HepG2 (cell line): Measurements from ENCODE around the gene WDR54. TPM values are rescaled to one million over a fixed set of nuclear protein-coding genes. Genes with fewer than 3 reads are reported as not detected.

Experiments used
- CC2D1A ChIP-seq: sonication (generic); formaldehyde crosslinking; IDR thresholded peaks from 2 replicates; pipeline ENCODE4 v1.8.1; 2023; ENCODE audit warnings: mild to moderate bottlenecking, missing genetic modification reagents
- CREM ChIP-seq, 2 experiments: sonication (generic) in 1 of 2; formaldehyde crosslinking in 1 of 2; IDR thresholded peaks; 2 replicates each; pipeline versions ENCODE4 v1.4.0 to v1.6.1; 2016 to 2020; ENCODE audit warnings: antibody characterized with exemption in 1 of 2, mild to moderate bottlenecking in 1 of 2, missing genetic modification reagents in 1 of 2
- KLF15 ChIP-seq: sonication (generic); formaldehyde crosslinking; IDR thresholded peaks from 2 replicates; pipeline ENCODE4 v1.8.1; 2023; ENCODE audit warnings: borderline replicate concordance, mild to moderate bottlenecking, inconsistent platforms, missing genetic modification reagents, mixed read lengths
- MIXL1 ChIP-seq: IDR thresholded peaks from 2 replicates; pipeline ENCODE4 v1.6.1; 2016
- PAX8 ChIP-seq: sonication (generic); formaldehyde crosslinking; IDR thresholded peaks from 2 replicates; pipeline ENCODE4 v1.8.0; 2022; ENCODE audit warnings: mild to moderate bottlenecking, missing genetic modification reagents, borderline replicate concordance
- SUZ12 ChIP-seq: fragments of 150-350 bp; IDR thresholded peaks from 2 replicates; pipeline ENCODE4 v1.6.1; 2014; ENCODE audit warnings: low read depth, low read length
- ZBTB20 ChIP-seq: sonication (generic); formaldehyde crosslinking; IDR thresholded peaks from 2 replicates; pipeline ENCODE4 v1.8.1; 2023; ENCODE audit warnings: missing genetic modification reagents, low read depth, mild to moderate bottlenecking, borderline replicate concordance
- ZFP90 ChIP-seq: sonication (generic); formaldehyde crosslinking; IDR thresholded peaks from 2 replicates; pipeline ENCODE4 v1.8.0; 2022; ENCODE audit warnings: missing genetic modification reagents, mild to moderate bottlenecking, inconsistent platforms, borderline replicate concordance
- ZNF138 ChIP-seq: sonication (generic); formaldehyde crosslinking; IDR thresholded peaks from 2 replicates; pipeline ENCODE4 v1.5.0; 2020; ENCODE audit warnings: mild to moderate bottlenecking, low read depth, missing genetic modification reagents
- ZNF251 ChIP-seq: sonication (generic); formaldehyde crosslinking; IDR thresholded peaks from 2 replicates; pipeline ENCODE4 v1.9.0; 2021; ENCODE audit warnings: mild to moderate bottlenecking, missing genetic modification reagents
- polyA plus RNA-seq, 8 experiments: library from polyadenylated mRNA; depleted of rRNA in 3 of 8; stranded (reverse) in 7 of 8; unstranded in 1 of 8; fragments of >200 nt; fragmentation: Illumina TruSeq in 4 of 8; extraction: Trizol in 4 of 8; gene quantifications; 2 replicates each; pipeline versions ENCODE4 v1.2.1 to v1.2.3, GENCODE V29; 2011 to 2016; ENCODE audit warnings: low read depth in 4 of 8, missing spikeins in 1 of 8, mixed read lengths in 1 of 8; ENCODE audit not compliant: insufficient read depth in 1 of 8
- total RNA-seq, 5 experiments: library from RNA; depleted of rRNA; stranded (reverse); fragments of >200 nt; fragmentation: Illumina TruSeq; extraction: Trizol; gene quantifications; 2 replicates each; pipeline ENCODE4 v1.2.3, GENCODE V29; 2016; ENCODE audit warnings: low read depth in 1 of 5
- TF ChIP-seq, protein P1 (sequence below), 2 experiments: sonication (generic) in 1 of 2; formaldehyde crosslinking in 1 of 2; IDR thresholded peaks; 2 replicates each; pipeline versions ENCODE4 v1.6.1 to v1.9.0; 2014 to 2022; ENCODE audit warnings: antibody characterized with exemption in 1 of 2, borderline replicate concordance in 1 of 2, inconsistent platforms in 1 of 2, low read depth in 1 of 2, missing genetic modification reagents in 1 of 2
- TF ChIP-seq, protein P2 (sequence below): sonication (generic); formaldehyde crosslinking; IDR thresholded peaks from 2 replicates; pipeline ENCODE4 v1.8.1; 2023; ENCODE audit warnings: mild to moderate bottlenecking, missing genetic modification reagents
- TF ChIP-seq, protein P3 (sequence below): IDR thresholded peaks from 2 replicates; pipeline ENCODE4 v1.4.0; 2020; ENCODE audit warnings: mild to moderate bottlenecking, missing genetic modification reagents

WDR54 gene
- total and polyA plus RNA-seq, 2 of the 13 experiments (the other 11 are each of a cell fraction or from before 2014, with no cell fraction given) = 2.0 to 17.3 TPM

DNA sequence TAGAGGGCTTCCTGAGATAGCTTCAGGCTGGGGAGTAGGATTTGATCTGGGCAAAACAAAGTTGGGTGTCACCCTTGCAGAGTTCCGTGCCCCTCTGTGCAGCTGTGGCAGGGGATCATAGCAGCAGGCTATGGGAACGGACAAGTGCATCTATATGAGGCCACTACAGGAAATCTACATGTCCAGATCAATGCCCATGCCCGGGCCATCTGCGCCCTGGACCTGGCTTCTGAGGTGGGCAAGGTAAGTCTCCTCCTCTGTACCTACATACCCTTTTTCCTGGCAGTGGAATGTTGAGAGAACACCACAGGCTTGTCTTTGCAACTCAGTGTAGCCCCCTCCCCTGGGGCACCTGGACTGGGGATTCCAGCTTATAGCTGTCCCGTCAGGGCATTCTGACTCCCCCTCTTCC, 3.5 kb downstream of the WDR54 start (continued):
- TF ChIP-seq, protein P1, sequence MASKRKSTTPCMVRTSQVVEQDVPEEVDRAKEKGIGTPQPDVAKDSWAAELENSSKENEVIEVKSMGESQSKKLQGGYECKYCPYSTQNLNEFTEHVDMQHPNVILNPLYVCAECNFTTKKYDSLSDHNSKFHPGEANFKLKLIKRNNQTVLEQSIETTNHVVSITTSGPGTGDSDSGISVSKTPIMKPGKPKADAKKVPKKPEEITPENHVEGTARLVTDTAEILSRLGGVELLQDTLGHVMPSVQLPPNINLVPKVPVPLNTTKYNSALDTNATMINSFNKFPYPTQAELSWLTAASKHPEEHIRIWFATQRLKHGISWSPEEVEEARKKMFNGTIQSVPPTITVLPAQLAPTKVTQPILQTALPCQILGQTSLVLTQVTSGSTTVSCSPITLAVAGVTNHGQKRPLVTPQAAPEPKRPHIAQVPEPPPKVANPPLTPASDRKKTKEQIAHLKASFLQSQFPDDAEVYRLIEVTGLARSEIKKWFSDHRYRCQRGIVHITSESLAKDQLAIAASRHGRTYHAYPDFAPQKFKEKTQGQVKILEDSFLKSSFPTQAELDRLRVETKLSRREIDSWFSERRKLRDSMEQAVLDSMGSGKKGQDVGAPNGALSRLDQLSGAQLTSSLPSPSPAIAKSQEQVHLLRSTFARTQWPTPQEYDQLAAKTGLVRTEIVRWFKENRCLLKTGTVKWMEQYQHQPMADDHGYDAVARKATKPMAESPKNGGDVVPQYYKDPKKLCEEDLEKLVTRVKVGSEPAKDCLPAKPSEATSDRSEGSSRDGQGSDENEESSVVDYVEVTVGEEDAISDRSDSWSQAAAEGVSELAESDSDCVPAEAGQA (IDR thresholded peaks at IDR 0.05; ENCODE audit: low read depth) = no peak
- TF ChIP-seq, protein P1 (CRISPR knock-in tag; IDR thresholded peaks at IDR 0.05; ENCODE audit: borderline replicate concordance) = no peak
- TF ChIP-seq PAX8 (CRISPR knock-in tag) = no peak
- TF ChIP-seq CREM (IDR thresholded peaks at IDR 0.05) = no peak
- no peak for TF ChIP-seq CREM (CRISPR knock-in tag; IDR thresholded peaks at IDR 0.05)
- TF ChIP-seq, protein P2, sequence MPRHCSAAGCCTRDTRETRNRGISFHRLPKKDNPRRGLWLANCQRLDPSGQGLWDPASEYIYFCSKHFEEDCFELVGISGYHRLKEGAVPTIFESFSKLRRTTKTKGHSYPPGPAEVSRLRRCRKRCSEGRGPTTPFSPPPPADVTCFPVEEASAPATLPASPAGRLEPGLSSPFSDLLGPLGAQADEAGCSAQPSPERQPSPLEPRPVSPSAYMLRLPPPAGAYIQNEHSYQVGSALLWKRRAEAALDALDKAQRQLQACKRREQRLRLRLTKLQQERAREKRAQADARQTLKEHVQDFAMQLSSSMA = 0 out of 2 replicates have a peak, but pooled peaks have one; percentile 9
- no peak for TF ChIP-seq CC2D1A
- 0 out of 2 replicates have a peak, but pooled peaks have one; percentile 20 for TF ChIP-seq ZBTB20 (CRISPR knock-in tag)
- TF ChIP-seq, protein P3, sequence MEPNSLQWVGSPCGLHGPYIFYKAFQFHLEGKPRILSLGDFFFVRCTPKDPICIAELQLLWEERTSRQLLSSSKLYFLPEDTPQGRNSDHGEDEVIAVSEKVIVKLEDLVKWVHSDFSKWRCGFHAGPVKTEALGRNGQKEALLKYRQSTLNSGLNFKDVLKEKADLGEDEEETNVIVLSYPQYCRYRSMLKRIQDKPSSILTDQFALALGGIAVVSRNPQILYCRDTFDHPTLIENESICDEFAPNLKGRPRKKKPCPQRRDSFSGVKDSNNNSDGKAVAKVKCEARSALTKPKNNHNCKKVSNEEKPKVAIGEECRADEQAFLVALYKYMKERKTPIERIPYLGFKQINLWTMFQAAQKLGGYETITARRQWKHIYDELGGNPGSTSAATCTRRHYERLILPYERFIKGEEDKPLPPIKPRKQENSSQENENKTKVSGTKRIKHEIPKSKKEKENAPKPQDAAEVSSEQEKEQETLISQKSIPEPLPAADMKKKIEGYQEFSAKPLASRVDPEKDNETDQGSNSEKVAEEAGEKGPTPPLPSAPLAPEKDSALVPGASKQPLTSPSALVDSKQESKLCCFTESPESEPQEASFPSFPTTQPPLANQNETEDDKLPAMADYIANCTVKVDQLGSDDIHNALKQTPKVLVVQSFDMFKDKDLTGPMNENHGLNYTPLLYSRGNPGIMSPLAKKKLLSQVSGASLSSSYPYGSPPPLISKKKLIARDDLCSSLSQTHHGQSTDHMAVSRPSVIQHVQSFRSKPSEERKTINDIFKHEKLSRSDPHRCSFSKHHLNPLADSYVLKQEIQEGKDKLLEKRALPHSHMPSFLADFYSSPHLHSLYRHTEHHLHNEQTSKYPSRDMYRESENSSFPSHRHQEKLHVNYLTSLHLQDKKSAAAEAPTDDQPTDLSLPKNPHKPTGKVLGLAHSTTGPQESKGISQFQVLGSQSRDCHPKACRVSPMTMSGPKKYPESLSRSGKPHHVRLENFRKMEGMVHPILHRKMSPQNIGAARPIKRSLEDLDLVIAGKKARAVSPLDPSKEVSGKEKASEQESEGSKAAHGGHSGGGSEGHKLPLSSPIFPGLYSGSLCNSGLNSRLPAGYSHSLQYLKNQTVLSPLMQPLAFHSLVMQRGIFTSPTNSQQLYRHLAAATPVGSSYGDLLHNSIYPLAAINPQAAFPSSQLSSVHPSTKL = no peak
- 0 out of 2 replicates have a peak, but pooled peaks have one; percentile 9 for TF ChIP-seq ZNF251
- TF ChIP-seq MIXL1 (CRISPR knock-in tag) = no peak
- TF ChIP-seq ZFP90 = 0 out of 2 replicates have a peak, but pooled peaks have one; percentile 53
- no peak for TF ChIP-seq ZNF138
- TF ChIP-seq SUZ12 = no peak
- TF ChIP-seq KLF15 (CRISPR knock-in tag) = 0 out of 2 replicates have a peak, but pooled peaks have one; percentile 46
